ENCODE results near the gene RUVBL2. TPM values are rescaled to one million over a fixed set of nuclear protein-coding genes. Genes with fewer than 3 reads are reported as not detected.

Gene RUVBL2
- total RNA-seq, 3 donors from 2014 or later = 208 to 257 (median 230) TPM

DNA sequence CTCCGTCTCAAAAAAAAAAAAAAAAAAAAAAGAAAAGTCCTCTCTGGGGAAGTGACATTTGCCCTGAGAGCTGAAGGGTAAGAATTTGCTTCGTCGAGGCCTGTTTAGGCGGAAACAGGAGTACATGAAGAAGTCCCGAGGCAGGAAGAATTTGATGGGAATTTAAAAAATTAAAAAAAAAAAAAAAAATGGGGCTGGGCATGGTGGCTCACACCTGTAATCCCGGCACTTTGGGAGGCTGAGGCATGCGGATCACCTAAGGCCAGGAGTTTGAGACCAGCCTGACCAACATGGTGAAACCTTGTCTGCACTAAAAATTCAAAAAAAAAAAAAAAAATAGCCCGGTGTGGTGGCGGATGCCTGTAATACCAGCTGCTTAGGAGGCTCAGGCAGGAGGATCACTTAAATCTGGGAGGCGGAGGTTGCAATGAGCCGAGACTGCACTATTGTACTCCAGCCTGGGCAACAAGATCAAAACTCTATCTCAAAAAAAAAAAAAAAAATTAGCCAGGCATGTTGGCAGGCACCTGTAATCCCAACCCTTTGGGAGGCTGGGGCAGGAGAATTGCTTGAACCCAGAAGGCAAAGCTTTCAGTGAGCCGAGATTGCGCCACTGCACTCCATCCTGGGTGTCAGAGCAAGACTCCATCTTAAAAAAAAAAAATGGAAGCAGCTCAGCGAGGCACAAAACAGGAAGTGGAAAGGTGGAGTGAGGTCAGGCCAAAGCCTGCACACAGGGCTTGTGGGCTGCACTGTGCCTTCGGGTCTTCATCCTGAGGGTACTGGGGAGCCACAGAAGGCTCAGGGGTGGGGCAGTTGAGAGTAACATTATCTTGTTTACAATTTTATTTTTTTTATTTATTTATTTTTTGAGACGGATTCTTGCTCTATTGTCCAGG is 34.1 kb upstream of the RUVBL2 start:
- Mint-ChIP-seq H3K36me3 (ENCODE audit: insufficient read depth) (peaks cover 12% of the 10 kb centered on the region), H3K4me1 (ENCODE audit: low read depth) (peaks cover 48% of the 10 kb centered on the region), H3K27me3 (ENCODE audit: low read depth) (no peaks in the 10 kb centered on the region), H3K9me3 (no peaks in the 10 kb centered on the region), H3K4me3 (no peak overlapping the region)
- no peak for DNase-seq
- no peak for ATAC-seq

DNA sequence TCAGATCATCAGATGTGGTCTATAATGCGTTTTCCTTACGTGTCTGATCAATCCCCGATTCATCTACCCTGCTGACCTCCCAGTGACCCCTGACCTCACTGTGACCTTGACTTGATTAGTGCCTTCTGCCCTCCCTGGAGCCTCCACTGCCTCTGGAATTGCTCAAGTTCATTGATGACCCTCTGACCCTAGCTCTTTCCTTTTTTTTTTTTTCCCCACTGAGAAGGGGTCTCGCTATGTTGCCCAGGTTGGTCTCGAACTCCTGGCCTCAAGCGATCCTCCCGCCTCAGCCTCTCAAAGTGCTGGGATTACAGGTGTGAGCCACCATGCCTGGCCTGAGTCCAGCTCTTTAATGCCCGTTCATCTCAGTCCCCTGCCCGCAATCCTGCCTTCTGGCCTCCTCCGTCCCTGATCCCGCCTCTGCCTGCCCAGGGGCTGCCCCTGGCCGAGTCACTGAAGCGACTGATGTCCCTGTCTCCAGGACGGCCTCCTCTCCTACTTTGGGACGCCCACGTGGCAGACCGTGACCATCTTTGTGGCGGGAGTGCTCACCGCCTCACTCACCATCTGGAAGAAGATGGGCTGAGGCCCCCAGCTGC is 32.5 kb upstream of the RUVBL2 start:
- Mint-ChIP-seq H3K4me1 (ENCODE audit: low read depth) (peaks cover 51% of the 10 kb centered on the region), H3K36me3 (ENCODE audit: insufficient read depth) (peaks cover 16% of the 10 kb centered on the region), H3K9me3 (no peaks in the 10 kb centered on the region), H3K4me3 (no peak overlapping the region), H3K27me3 (ENCODE audit: low read depth) (no peaks in the 10 kb centered on the region)
- no peak for DNase-seq
- no peak for ATAC-seq

- H3K4me3 Mint-ChIP-seq = peak overlapping the region; percentile 33
- ATAC-seq (no peak), DNase-seq (no peak)
- peaks cover 18% of the 10 kb centered on the region for H3K36me3 Mint-ChIP-seq (ENCODE audit: insufficient read depth)
- H3K4me1 Mint-ChIP-seq (ENCODE audit: low read depth) = peaks cover 53% of the 10 kb centered on the region
- no peaks in the 10 kb centered on the region for H3K27me3 Mint-ChIP-seq (ENCODE audit: low read depth)
- H3K9me3 Mint-ChIP-seq = no peaks in the 10 kb centered on the region
Measured at GRCh38 chr19:48961673-48962028, 32.0 kb upstream of the RUVBL2 start.

GRCh38 chr19:48962029-48962848 is 31.4 kb upstream of the RUVBL2 start:
- no peaks in the 10 kb centered on the region for H3K9me3 Mint-ChIP-seq
- H3K36me3 Mint-ChIP-seq (ENCODE audit: insufficient read depth) = peaks cover 19% of the 10 kb centered on the region
- H3K4me1 Mint-ChIP-seq (ENCODE audit: low read depth) = peaks cover 56% of the 10 kb centered on the region
- DNase-seq (no peak), ATAC-seq (no peak)
- H3K27me3 Mint-ChIP-seq (ENCODE audit: low read depth) = no peaks in the 10 kb centered on the region
- peak overlapping the region; percentile 45 for H3K4me3 Mint-ChIP-seq

DNA sequence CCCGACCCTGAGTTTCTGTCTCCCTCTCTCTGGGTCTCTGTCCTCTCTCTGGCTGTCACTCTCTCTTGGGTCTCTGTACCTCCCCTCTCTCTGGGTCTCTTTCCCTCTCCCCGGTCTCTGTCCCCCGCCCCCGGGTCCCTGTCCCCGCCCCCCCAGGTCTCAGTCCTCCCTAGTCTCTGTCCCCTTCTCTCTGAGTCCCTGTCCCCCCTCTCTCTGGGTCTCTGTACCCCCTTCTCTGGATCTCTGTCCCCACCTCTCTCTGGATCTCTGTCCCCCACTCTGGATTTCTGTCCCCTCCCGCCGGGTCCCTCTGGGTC is 30.9 kb upstream of the RUVBL2 start:
- peaks cover 53% of the 10 kb centered on the region for H3K4me1 Mint-ChIP-seq (ENCODE audit: low read depth)
- peak overlapping the region; percentile 45 for H3K4me3 Mint-ChIP-seq
- DNase-seq = no peak
- H3K36me3 Mint-ChIP-seq (ENCODE audit: insufficient read depth) = peaks cover 19% of the 10 kb centered on the region
- no peak for ATAC-seq
- no peaks in the 10 kb centered on the region for H3K27me3 Mint-ChIP-seq (ENCODE audit: low read depth)
- no peaks in the 10 kb centered on the region for H3K9me3 Mint-ChIP-seq

- peak overlapping the region; percentile 100 for H3K4me3 Mint-ChIP-seq
- DNase-seq (peak; percentile 56), ATAC-seq (peak; percentile 10 to 17)
- H3K36me3 Mint-ChIP-seq (ENCODE audit: insufficient read depth) = peaks cover 19% of the 10 kb centered on the region
- H3K27me3 Mint-ChIP-seq (ENCODE audit: low read depth) = no peaks in the 10 kb centered on the region
- no peaks in the 10 kb centered on the region for H3K9me3 Mint-ChIP-seq
- H3K4me1 Mint-ChIP-seq (ENCODE audit: low read depth) = peaks cover 56% of the 10 kb centered on the region
Measured at GRCh38 chr19:48963371-48964204, 30.1 kb upstream of the RUVBL2 start.

GRCh38 chr19:48964205-48965039 is 29.3 kb upstream of the RUVBL2 start:
- Mint-ChIP-seq H3K36me3 (ENCODE audit: insufficient read depth) (peaks cover 19% of the 10 kb centered on the region), H3K4me1 (ENCODE audit: low read depth) (peaks cover 52% of the 10 kb centered on the region), H3K27me3 (ENCODE audit: low read depth) (no peaks in the 10 kb centered on the region), H3K9me3 (no peaks in the 10 kb centered on the region), H3K4me3 (peak overlapping the region; percentile 100)
- ATAC-seq (no peak), DNase-seq (no peak)

DNA sequence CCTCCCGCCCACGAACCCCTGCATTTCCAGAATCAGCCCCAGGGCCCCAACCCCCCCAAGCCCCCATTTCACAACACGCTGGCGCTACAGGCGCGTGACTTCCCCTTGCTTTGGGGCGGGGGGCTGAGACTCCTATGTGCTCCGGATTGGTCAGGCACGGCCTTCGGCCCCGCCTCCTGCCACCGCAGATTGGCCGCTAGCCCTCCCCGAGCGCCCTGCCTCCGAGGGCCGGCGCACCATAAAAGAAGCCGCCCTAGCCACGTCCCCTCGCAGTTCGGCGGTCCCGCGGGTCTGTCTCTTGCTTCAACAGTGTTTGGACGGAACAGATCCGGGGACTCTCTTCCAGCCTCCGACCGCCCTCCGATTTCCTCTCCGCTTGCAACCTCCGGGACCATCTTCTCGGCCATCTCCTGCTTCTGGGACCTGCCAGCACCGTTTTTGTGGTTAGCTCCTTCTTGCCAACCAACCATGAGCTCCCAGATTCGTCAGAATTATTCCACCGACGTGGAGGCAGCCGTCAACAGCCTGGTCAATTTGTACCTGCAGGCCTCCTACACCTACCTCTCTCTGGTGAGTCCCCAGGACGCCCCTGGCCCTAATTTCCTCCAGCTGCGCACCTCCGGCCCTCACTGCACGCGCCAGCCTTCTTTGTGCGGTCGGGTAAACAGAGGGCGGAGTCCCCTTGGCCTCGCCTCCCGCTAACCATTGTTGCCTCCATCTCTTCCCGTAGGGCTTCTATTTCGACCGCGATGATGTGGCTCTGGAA is 28.5 kb upstream of the RUVBL2 start, which contains the start of gene FTL:
Gene FTL, plus strand, starts transcription at position 270 of the 766 bp plus-strand sequence. Its CDS starts 199 bp downstream, at position 469.
- no peaks in the 10 kb centered on the region for H3K27me3 Mint-ChIP-seq (ENCODE audit: low read depth)
- H3K9me3 Mint-ChIP-seq = no peaks in the 10 kb centered on the region
- H3K4me3 Mint-ChIP-seq = peak within 1 kb of the TSS; percentile 100
- DNase-seq (peak; percentile 76), ATAC-seq (peak; percentile 82 to 83)
- H3K4me1 Mint-ChIP-seq (ENCODE audit: low read depth) = peaks cover 52% of the 10 kb centered on the region
- peaks cover 19% of the 10 kb centered on the region for H3K36me3 Mint-ChIP-seq (ENCODE audit: insufficient read depth)

DNA sequence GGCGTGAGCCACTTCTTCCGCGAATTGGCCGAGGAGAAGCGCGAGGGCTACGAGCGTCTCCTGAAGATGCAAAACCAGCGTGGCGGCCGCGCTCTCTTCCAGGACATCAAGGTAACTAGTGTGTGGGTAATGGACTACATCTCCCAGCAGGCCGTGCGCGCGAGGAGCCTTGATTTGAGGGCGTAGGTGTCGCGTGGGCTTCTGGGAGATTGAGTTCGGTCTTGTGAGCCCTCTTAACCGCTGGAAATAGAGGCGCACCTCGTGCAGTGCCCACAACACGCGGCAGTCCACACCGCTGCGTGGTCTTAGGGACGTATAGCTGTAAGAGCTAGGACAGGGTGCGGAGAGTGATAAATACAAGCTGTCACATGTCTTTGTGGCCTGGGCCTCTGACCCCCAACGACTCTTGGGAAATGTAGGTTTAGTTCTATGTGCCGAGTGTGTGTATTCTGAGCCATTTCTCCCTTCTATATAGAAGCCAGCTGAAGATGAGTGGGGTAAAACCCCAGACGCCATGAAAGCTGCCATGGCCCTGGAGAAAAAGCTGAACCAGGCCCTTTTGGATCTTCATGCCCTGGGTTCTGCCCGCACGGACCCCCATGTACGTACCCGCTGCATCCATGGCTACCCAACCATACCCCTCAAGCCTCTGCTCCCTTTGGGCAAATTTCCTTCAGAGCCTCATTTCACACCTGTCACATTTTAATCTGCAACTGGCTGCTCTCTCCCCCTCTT is 27.7 kb upstream of the RUVBL2 start:
- Mint-ChIP-seq H3K4me1 (ENCODE audit: low read depth) (peaks cover 56% of the 10 kb centered on the region), H3K27me3 (ENCODE audit: low read depth) (no peaks in the 10 kb centered on the region), H3K36me3 (ENCODE audit: insufficient read depth) (peaks cover 18% of the 10 kb centered on the region), H3K4me3 (peak overlapping the region; percentile 100), H3K9me3 (no peaks in the 10 kb centered on the region)
- ATAC-seq = peak; percentile 59
- DNase-seq = peak; percentile 85

- Mint-ChIP-seq H3K4me3 (peak overlapping the region; percentile 100), H3K36me3 (ENCODE audit: insufficient read depth) (peaks cover 14% of the 10 kb centered on the region), H3K27me3 (ENCODE audit: low read depth) (no peaks in the 10 kb centered on the region), H3K9me3 (no peaks in the 10 kb centered on the region), H3K4me1 (ENCODE audit: low read depth) (peaks cover 56% of the 10 kb centered on the region)
- no peak for ATAC-seq
- DNase-seq = no peak
Measured at GRCh38 chr19:48966541-48967345, 26.9 kb upstream of the RUVBL2 start.

DNA sequence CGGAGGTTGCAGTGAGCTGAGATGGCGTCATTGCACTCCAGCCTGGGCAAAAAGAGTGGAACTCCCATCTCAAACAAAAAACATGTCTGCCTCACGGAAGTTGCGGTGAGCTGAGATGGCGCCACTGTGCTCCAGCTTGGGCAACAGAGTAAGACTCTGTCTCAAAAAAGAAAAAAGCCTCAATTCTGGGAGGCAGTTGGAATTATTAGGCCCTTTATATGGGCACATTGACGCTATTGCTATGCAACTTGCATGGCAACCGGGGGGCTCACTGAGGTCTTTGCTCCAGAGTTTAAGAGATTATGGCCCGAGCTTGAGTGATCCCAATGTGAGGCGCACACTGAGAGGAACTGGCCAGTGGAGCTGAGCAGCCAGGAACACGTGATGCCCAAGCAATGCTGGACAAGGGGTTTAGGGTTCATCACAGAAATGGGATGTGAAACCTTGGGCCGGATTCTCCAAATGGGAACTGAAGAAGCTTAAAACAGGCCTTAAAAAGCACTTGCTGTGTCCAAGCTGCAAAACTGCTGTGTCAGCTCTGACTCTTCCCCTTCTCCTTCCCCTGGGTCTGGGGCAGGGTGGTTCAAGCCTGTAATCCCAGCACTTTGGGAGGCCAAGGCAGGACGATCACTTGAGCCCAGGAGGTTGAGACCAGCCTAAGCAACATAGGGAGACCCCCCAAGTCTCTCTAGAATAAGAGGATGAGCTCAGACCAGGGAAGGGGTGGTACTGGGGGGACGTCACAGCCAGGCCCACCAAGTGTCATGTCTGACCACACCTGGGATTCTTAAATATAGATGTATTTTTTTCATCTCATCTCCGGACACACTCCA is 26.1 kb upstream of the RUVBL2 start:
- DNase-seq = no peak
- peaks cover 48% of the 10 kb centered on the region for H3K4me1 Mint-ChIP-seq (ENCODE audit: low read depth)

More for the DNA sequence above, 26.1 kb upstream of the RUVBL2 start:
- Mint-ChIP-seq H3K27me3 (ENCODE audit: low read depth) (no peaks in the 10 kb centered on the region), H3K36me3 (ENCODE audit: insufficient read depth) (peaks cover 14% of the 10 kb centered on the region), H3K4me3 (peak overlapping the region; percentile 100), H3K9me3 (no peaks in the 10 kb centered on the region)
- no peak for ATAC-seq

Data from activated T-cell treated with anti-CD3 and anti-CD28 coated beads, Interleukin-2, amount 50 U/mL, for 4 hours (primary cell).